ENCODE data around the gene BMP7. TPM values are rescaled to one million over a fixed set of nuclear protein-coding genes. Genes with fewer than 3 reads are reported as not detected.

BMP7 gene
- total RNA-seq, 1 donor, result not detected

GRCh38 chr20:57250607-57251343 is 15.7 kb downstream of the BMP7 start:
- no peak for DNase-seq (ENCODE audit: insufficient read length, low spot score, missing footprints)
- no peak overlapping the region for H3K4me2 ChIP-seq (ENCODE audit: insufficient read depth, low read length)

GRCh38 chr20:57249772-57250171 is 16.7 kb downstream of the BMP7 start:
- no peak overlapping the region for H2AFZ ChIP-seq (ENCODE audit: low read length)
- H3K4me3 ChIP-seq (ENCODE audit: insufficient read depth, low read length), result no peak overlapping the region
- H3K4me1 ChIP-seq (ENCODE audit: insufficient read depth, low read length), result no peaks in the 10 kb centered on the region
- no peaks in the 10 kb centered on the region for H4K20me1 ChIP-seq (ENCODE audit: insufficient read depth, low read length)
- no peak overlapping the region for H3K27ac ChIP-seq (ENCODE audit: low read depth, low read length)
- DNase-seq (ENCODE audit: insufficient read length, low spot score, missing footprints), result no peak
- H3K36me3 ChIP-seq (ENCODE audit: insufficient read depth, low read length), result no peaks in the 10 kb centered on the region
- no peaks in the 10 kb centered on the region for H3K27me3 ChIP-seq (ENCODE audit: insufficient read depth, low read length)
- H3K9me3 ChIP-seq (ENCODE audit: low read depth, low read length), result no peaks in the 10 kb centered on the region
- H3K79me2 ChIP-seq (ENCODE audit: insufficient read depth, low read length), result no peaks in the 10 kb centered on the region
- TF ChIP-seq CTCF (IDR thresholded peaks at IDR 0.05; ENCODE audit: extremely low read depth, low read depth, low read length), result no peak
- H3K4me2 ChIP-seq (ENCODE audit: insufficient read depth, low read length), result no peak overlapping the region

More at GRCh38 chr20:57250607-57251343, 15.7 kb downstream of the BMP7 start:
- Histone ChIP-seq H3K9me3 (ENCODE audit: low read depth, low read length) (no peaks in the 10 kb centered on the region), H3K79me2 (ENCODE audit: insufficient read depth, low read length) (no peaks in the 10 kb centered on the region), H2AFZ (ENCODE audit: low read length) (no peak overlapping the region), H3K27ac (ENCODE audit: low read depth, low read length) (no peak overlapping the region), H3K36me3 (ENCODE audit: insufficient read depth, low read length) (no peaks in the 10 kb centered on the region), H3K4me3 (ENCODE audit: insufficient read depth, low read length) (no peak overlapping the region), H3K4me1 (ENCODE audit: insufficient read depth, low read length) (no peaks in the 10 kb centered on the region), H4K20me1 (ENCODE audit: insufficient read depth, low read length) (no peaks in the 10 kb centered on the region), H3K27me3 (ENCODE audit: insufficient read depth, low read length) (no peaks in the 10 kb centered on the region)
- no peak for TF ChIP-seq CTCF (IDR thresholded peaks at IDR 0.05; ENCODE audit: extremely low read depth, low read depth, low read length)

- no peak for TF ChIP-seq CTCF (IDR thresholded peaks at IDR 0.05; ENCODE audit: extremely low read depth, low read depth, low read length)
- Histone ChIP-seq H3K9me3 (ENCODE audit: low read depth, low read length) (no peaks in the 10 kb centered on the region), H3K4me2 (ENCODE audit: insufficient read depth, low read length) (no peak overlapping the region)
Measured at GRCh38 chr20:57249073-57249472, 17.4 kb downstream of the BMP7 start.

GRCh38 chr20:57248132-57248797 is 18.2 kb downstream of the BMP7 start:
- no peaks in the 10 kb centered on the region for H4K20me1 ChIP-seq (ENCODE audit: insufficient read depth, low read length)
- H3K36me3 ChIP-seq (ENCODE audit: insufficient read depth, low read length), result no peaks in the 10 kb centered on the region
- H2AFZ ChIP-seq (ENCODE audit: low read length), result no peak overlapping the region
- H3K4me2 ChIP-seq (ENCODE audit: insufficient read depth, low read length), result no peak overlapping the region
- H3K27me3 ChIP-seq (ENCODE audit: insufficient read depth, low read length), result no peaks in the 10 kb centered on the region
- H3K79me2 ChIP-seq (ENCODE audit: insufficient read depth, low read length), result no peaks in the 10 kb centered on the region
- TF ChIP-seq CTCF (IDR thresholded peaks at IDR 0.05; ENCODE audit: extremely low read depth, low read depth, low read length), result no peak
- no peak overlapping the region for H3K27ac ChIP-seq (ENCODE audit: low read depth, low read length)
- no peak for DNase-seq (ENCODE audit: insufficient read length, low spot score, missing footprints)
- no peaks in the 10 kb centered on the region for H3K9me3 ChIP-seq (ENCODE audit: low read depth, low read length)
- no peak overlapping the region for H3K4me3 ChIP-seq (ENCODE audit: insufficient read depth, low read length)
- no peaks in the 10 kb centered on the region for H3K4me1 ChIP-seq (ENCODE audit: insufficient read depth, low read length)

More at GRCh38 chr20:57249073-57249472, 17.4 kb downstream of the BMP7 start:
- Histone ChIP-seq H2AFZ (ENCODE audit: low read length) (no peak overlapping the region), H3K27me3 (ENCODE audit: insufficient read depth, low read length) (no peaks in the 10 kb centered on the region), H4K20me1 (ENCODE audit: insufficient read depth, low read length) (no peaks in the 10 kb centered on the region), H3K4me1 (ENCODE audit: insufficient read depth, low read length) (no peaks in the 10 kb centered on the region), H3K36me3 (ENCODE audit: insufficient read depth, low read length) (no peaks in the 10 kb centered on the region), H3K4me3 (ENCODE audit: insufficient read depth, low read length) (no peak overlapping the region), H3K79me2 (ENCODE audit: insufficient read depth, low read length) (no peaks in the 10 kb centered on the region), H3K27ac (ENCODE audit: low read depth, low read length) (no peak overlapping the region)
- no peak for DNase-seq (ENCODE audit: insufficient read length, low spot score, missing footprints)

Measured in osteoblast (primary cell).